CD14-positive monocyte (primary cell): Measurements from ENCODE around the gene MAP7. TPM values are rescaled to one million over a fixed set of nuclear protein-coding genes. Genes with fewer than 3 reads are reported as not detected.

Source experiments
- DNase-seq, 3 donors: peaks; one replicate each; pipeline ENCODE4 v3.0.0-alpha.2; 2011 to 2022
- H2AFZ ChIP-seq: 2 replicates; pipeline ENCODE4 v1.6.0; 2012; ENCODE audit warnings: mild to moderate bottlenecking, low read depth, low read length, inconsistent platforms; ENCODE audit not compliant: insufficient read depth, poor library complexity, severe bottlenecking
- H3K27ac ChIP-seq, 2 donors: 1 replicate in 1 of 2; 2 replicates in 1 of 2; pipeline ENCODE4 v1.5.1; 2012 to 2013; ENCODE audit warnings: low read length in 2 of 2, control low read depth in 1 of 2, inconsistent platforms in 1 of 2, low read depth in 1 of 2, mild to moderate bottlenecking in 1 of 2
- H3K27me3 ChIP-seq, 2 donors: one replicate each; pipeline versions ENCODE4 v1.6.0 to v1.6.1; 2011 to 2013; ENCODE audit warnings: low read length in 2 of 2; ENCODE audit not compliant: control insufficient read depth in 2 of 2, insufficient read depth in 2 of 2
- H3K36me3 ChIP-seq, 2 donors: replicated peaks in 1 of 2; 1 replicate in 1 of 2; 2 replicates in 1 of 2; pipeline versions ENCODE4 v1.5.1 to v1.6.1; 2012 to 2013; ENCODE audit warnings: low read length in 2 of 2, control low read depth in 1 of 2, inconsistent platforms in 1 of 2, mild to moderate bottlenecking in 1 of 2; ENCODE audit not compliant: insufficient read depth in 2 of 2, control insufficient read depth in 1 of 2
- H3K4me1 ChIP-seq, 2 donors: 1 replicate in 1 of 2; 2 replicates in 1 of 2; pipeline versions ENCODE4 v1.5.1 to v1.6.1; 2012 to 2013; ENCODE audit warnings: low read length in 2 of 2, control low read depth in 1 of 2, inconsistent platforms in 1 of 2, mild to moderate bottlenecking in 1 of 2, moderate library complexity in 1 of 2; ENCODE audit not compliant: insufficient read depth in 2 of 2, control insufficient read depth in 1 of 2
- H3K4me2 ChIP-seq: replicated peaks from 2 replicates; pipeline ENCODE3; 2012; ENCODE audit warnings: low read length, moderate library complexity, mild to moderate bottlenecking; ENCODE audit not compliant: poor library complexity, severe bottlenecking; ENCODE audit errors: extremely low read depth
- H3K4me3 ChIP-seq, 3 experiments: fragments of 200-600 bp in 1 of 3; sonication (generic) in 1 of 3; replicated peaks in 1 of 3; 1 replicate in 2 of 3; 2 replicates in 1 of 3; pipeline ENCODE4 v1.5.1; 2011 to 2013; ENCODE audit warnings: low read length in 3 of 3, mild to moderate bottlenecking in 3 of 3, control low read depth in 2 of 3, low read depth in 2 of 3, inconsistent platforms in 1 of 3, moderate library complexity in 1 of 3
- H3K79me2 ChIP-seq: 2 replicates; pipeline ENCODE4 v1.6.0; 2012; ENCODE audit warnings: mild to moderate bottlenecking, control low read depth, inconsistent platforms, low read length, moderate library complexity; ENCODE audit not compliant: insufficient read depth
- H3K9ac ChIP-seq: 2 replicates; pipeline ENCODE4 v1.6.0; 2017; ENCODE audit warnings: low read length, mild to moderate bottlenecking; ENCODE audit not compliant: insufficient read depth, poor library complexity, severe bottlenecking
- H3K9me3 ChIP-seq, 2 donors: replicated peaks in 1 of 2; 1 replicate in 1 of 2; 2 replicates in 1 of 2; pipeline versions ENCODE4 v1.5.1 to v1.6.1; 2012 to 2013; ENCODE audit warnings: low read length in 2 of 2, control low read depth in 1 of 2; ENCODE audit not compliant: control insufficient read depth in 1 of 2, insufficient read depth in 1 of 2
- H4K20me1 ChIP-seq: 2 replicates; pipeline ENCODE4 v1.6.0; 2012; ENCODE audit warnings: mild to moderate bottlenecking, low read length, control low read depth, moderate library complexity; ENCODE audit not compliant: insufficient read depth
- H3K27ac Mint-ChIP-seq, 7 donors: one replicate each; pipeline ENCODE4 v1.8.0; 2020; ENCODE audit warnings: mild to moderate bottlenecking in 7 of 7, mixed read lengths in 7 of 7, moderate library complexity in 6 of 7, inconsistent platforms in 2 of 7
- H3K27me3 Mint-ChIP-seq, 3 donors: one replicate each; pipeline ENCODE4 v1.8.0; 2021 to 2022; ENCODE audit warnings: low read depth in 3 of 3, mild to moderate bottlenecking in 3 of 3, mixed read lengths in 3 of 3, moderate library complexity in 3 of 3, inconsistent platforms in 1 of 3
- H3K36me3 Mint-ChIP-seq, 2 donors: one replicate each; pipeline ENCODE4 v1.8.0; 2020; ENCODE audit warnings: mixed read lengths in 2 of 2, inconsistent platforms in 1 of 2, mild to moderate bottlenecking in 1 of 2
- H3K4me1 Mint-ChIP-seq: one replicate; pipeline ENCODE4 v1.8.0; 2020; ENCODE audit warnings: mild to moderate bottlenecking, mixed read lengths
- H3K4me3 Mint-ChIP-seq, 2 donors: one replicate each; pipeline ENCODE4 v1.8.0; 2020; ENCODE audit warnings: mild to moderate bottlenecking in 2 of 2, mixed read lengths in 2 of 2, moderate library complexity in 1 of 2
- H3K9me3 Mint-ChIP-seq, 7 donors: one replicate each; pipeline ENCODE4 v1.8.0; 2020 to 2022; ENCODE audit warnings: mixed read lengths in 7 of 7, mild to moderate bottlenecking in 6 of 7, moderate library complexity in 6 of 7, inconsistent platforms in 2 of 7
- whole genome bisulfite sequencing: methylation state at CpG from one replicate; pipeline ENCODE4 v1.1.5; 2013; ENCODE audit warnings: missing lambda C conversion rate; ENCODE audit not compliant: insufficient coverage; 5-methylcytosine and 5-hydroxymethylcytosine counted together
- intact Hi-C, 2 donors: fragments of 100-400 bp; cut with micrococcal nuclease; formaldehyde crosslinking; loops; one replicate each; pipeline versions ENCODE4 v1.15.0 to v1.15.1; 2023
- polyA plus RNA-seq, 3 donors: library from polyadenylated mRNA; depleted of rRNA in 1 of 3; unstranded in 2 of 3; stranded (reverse) in 1 of 3; fragments of 300-500 nt in 2 of 3; fragments of >200 nt in 1 of 3; fragmentation: Illumina TruSeq in 2 of 3; gene quantifications; 1 replicate in 2 of 3; 2 replicates in 1 of 3; pipeline ENCODE4 v1.2.3, GENCODE V29; 2012 to 2021
- TF ChIP-seq, protein P1 (sequence below): fragments of 200-600 bp; IDR thresholded peaks from one replicate; pipeline ENCODE4 v1.8.0; 2022; ENCODE audit warnings: antibody characterized with exemption, mild to moderate bottlenecking

Gene MAP7
- polyA plus RNA-seq, 3 donors = 0.67 to 1.6 (median 1.2) TPM

DNA sequence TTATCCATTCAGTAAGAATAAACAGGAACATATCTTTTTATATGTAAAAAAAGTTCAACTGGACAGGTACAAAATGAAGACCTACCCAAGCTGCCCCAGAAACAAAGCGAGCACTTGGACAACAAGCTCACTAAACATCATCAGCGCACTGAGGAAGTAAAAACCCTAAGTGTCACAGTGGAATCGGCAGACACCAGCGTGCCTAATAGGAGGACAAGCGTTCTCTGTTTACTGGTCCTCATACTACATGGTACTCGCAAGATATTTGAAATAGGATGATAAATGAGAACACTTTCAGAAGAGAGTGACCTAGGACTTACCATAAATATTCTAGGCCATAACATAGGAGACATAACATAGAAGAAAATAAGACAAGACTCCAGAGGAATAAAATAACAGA, 18.2 kb downstream of the MAP7 start:
- no peak overlapping the region for H3K4me3 Mint-ChIP-seq

GRCh38 chr6:136529710-136530109, 20.5 kb downstream of the MAP7 start:
- H2AFZ ChIP-seq = no peak overlapping the region
- H3K27ac ChIP-seq = no peak overlapping the region
- Mint-ChIP-seq H3K27me3 (peaks cover 0 to 3% (median 2%) of the 10 kb centered on the region in 3 donors), H3K36me3 (no peaks in the 10 kb centered on the region), H3K9me3 (no peaks in the 10 kb centered on the region), H3K4me3 (no peak overlapping the region), H3K27ac (no peak overlapping the region), H3K4me1 (peaks cover 18% of the 10 kb centered on the region)
- peaks cover 12 to 19% of the 10 kb centered on the region in 2 donors for H3K4me1 ChIP-seq
- H3K9me3 ChIP-seq = no peaks in the 10 kb centered on the region
- WGBS = no CpG with 5 or more reads among the region's 3 CpGs
- H3K36me3 ChIP-seq = no peaks in the 10 kb centered on the region
- no peak for DNase-seq
- no peak overlapping the region for H3K9ac ChIP-seq
- no peaks in the 10 kb centered on the region for H3K79me2 ChIP-seq
- TF ChIP-seq, protein P1, sequence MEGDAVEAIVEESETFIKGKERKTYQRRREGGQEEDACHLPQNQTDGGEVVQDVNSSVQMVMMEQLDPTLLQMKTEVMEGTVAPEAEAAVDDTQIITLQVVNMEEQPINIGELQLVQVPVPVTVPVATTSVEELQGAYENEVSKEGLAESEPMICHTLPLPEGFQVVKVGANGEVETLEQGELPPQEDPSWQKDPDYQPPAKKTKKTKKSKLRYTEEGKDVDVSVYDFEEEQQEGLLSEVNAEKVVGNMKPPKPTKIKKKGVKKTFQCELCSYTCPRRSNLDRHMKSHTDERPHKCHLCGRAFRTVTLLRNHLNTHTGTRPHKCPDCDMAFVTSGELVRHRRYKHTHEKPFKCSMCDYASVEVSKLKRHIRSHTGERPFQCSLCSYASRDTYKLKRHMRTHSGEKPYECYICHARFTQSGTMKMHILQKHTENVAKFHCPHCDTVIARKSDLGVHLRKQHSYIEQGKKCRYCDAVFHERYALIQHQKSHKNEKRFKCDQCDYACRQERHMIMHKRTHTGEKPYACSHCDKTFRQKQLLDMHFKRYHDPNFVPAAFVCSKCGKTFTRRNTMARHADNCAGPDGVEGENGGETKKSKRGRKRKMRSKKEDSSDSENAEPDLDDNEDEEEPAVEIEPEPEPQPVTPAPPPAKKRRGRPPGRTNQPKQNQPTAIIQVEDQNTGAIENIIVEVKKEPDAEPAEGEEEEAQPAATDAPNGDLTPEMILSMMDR = no peak
- H3K27me3 ChIP-seq = no peaks in the 10 kb centered on the region
- H3K4me3 ChIP-seq = no peak overlapping the region
- no peaks in the 10 kb centered on the region for H4K20me1 ChIP-seq
- H3K4me2 ChIP-seq = no peak overlapping the region
- intact Hi-C loops = no loop called here

More for the DNA sequence above, 18.2 kb downstream of the MAP7 start:
- Histone ChIP-seq H3K4me3 (no peak overlapping the region), H3K9ac (no peak overlapping the region), H2AFZ (no peak overlapping the region), H3K36me3 (no peaks in the 10 kb centered on the region), H3K4me1 (no peaks in the 10 kb centered on the region), H3K27ac (no peak overlapping the region), H3K4me2 (no peak overlapping the region), H3K9me3 (no peaks in the 10 kb centered on the region), H4K20me1 (no peaks in the 10 kb centered on the region), H3K79me2 (no peaks in the 10 kb centered on the region), H3K27me3 (no peaks in the 10 kb centered on the region)
- H3K27ac Mint-ChIP-seq = no peak overlapping the region
- DNase-seq = no peak
- TF ChIP-seq, protein P1 = no peak
- intact Hi-C loops = no loop called here
- no peaks in the 10 kb centered on the region for H3K36me3 Mint-ChIP-seq
- H3K27me3 Mint-ChIP-seq = no peaks in the 10 kb centered on the region
- WGBS = no CpG with 5 or more reads among the region's 6 CpGs
- H3K4me1 Mint-ChIP-seq = peaks cover under 1% of the 10 kb centered on the region
- H3K9me3 Mint-ChIP-seq = peaks cover 0 to 4% (median 0%) of the 10 kb centered on the region in 7 donors
